ENCODE results near the gene CCDC146.
"Not testable (repeated sequence)": the region's sequence is repeated elsewhere in the genome, so short reads cannot be mapped to it uniquely, and the experiment has no call there.

Gene CCDC146, protein sequence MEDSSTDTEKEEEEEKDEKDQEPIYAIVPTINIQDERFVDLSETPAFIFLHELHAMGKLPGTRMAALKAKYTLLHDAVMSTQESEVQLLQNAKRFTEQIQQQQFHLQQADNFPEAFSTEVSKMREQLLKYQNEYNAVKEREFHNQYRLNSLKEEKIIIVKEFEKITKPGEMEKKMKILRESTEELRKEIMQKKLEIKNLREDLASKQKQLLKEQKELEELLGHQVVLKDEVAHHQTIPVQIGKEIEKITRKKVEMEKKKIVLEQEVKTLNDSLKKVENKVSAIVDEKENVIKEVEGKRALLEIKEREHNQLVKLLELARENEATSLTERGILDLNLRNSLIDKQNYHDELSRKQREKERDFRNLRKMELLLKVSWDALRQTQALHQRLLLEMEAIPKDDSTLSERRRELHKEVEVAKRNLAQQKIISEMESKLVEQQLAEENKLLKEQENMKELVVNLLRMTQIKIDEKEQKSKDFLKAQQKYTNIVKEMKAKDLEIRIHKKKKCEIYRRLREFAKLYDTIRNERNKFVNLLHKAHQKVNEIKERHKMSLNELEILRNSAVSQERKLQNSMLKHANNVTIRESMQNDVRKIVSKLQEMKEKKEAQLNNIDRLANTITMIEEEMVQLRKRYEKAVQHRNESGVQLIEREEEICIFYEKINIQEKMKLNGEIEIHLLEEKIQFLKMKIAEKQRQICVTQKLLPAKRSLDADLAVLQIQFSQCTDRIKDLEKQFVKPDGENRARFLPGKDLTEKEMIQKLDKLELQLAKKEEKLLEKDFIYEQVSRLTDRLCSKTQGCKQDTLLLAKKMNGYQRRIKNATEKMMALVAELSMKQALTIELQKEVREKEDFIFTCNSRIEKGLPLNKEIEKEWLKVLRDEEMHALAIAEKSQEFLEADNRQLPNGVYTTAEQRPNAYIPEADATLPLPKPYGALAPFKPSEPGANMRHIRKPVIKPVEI

DNA sequence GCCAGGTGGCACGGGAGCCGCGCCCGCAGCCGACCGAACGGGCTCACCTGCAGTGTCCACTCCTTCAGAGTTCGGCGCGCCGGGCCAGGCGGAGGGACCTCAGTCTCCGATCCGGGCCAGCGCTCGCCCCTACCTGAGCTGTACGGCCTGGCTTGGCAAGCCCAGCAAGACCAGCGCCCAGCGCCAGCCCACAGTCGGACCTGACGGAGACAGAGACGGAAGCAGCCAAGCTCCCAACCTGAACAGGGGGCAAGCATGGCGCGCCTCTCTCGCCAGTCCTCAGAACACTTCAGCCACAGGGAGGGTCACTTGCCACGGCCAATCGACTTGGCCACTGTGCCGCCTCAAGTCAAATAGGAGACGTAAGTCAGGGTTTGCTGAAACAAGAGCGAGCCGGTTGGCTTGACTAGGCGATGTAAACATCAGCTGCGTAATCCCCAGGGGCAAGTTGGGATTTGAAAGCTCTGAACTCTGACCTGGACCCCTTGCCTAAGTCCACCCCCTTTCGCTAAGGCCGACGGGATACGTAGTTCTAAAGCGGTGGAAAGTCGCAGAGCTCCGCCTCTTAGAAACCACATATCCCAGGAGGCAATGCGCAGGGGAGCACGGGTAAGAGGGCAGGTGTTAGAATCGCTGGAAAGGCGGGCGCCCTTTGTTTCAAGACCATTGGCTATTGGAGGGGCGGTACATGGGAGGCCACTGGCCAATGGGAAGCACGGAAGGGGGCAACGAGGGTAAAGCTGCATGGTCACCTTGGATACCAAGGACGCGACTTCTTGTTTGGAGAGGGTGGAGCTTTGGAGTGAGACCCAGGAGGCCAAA, at the start of gene CCDC146:
Gene CCDC146, plus strand, starts transcription at position 756 of the 822 bp plus-strand sequence. CDS start 45,054 bp downstream, outside the sequence.
- DNase-seq (ENCODE audit: extremely low read depth, insufficient read length), result peak; percentile 88
- H3K27me3 ChIP-seq (replicated peaks; ENCODE audit: control insufficient read depth, insufficient read depth, low read length); H3K36me3 ChIP-seq (ENCODE audit: control insufficient read depth, insufficient read depth, low read length): not testable (repeated sequence)
- H3K4me3 ChIP-seq (replicated peaks; ENCODE audit: low read depth, low read length), result peak within 1 kb of the TSS; percentile 87

DNA sequence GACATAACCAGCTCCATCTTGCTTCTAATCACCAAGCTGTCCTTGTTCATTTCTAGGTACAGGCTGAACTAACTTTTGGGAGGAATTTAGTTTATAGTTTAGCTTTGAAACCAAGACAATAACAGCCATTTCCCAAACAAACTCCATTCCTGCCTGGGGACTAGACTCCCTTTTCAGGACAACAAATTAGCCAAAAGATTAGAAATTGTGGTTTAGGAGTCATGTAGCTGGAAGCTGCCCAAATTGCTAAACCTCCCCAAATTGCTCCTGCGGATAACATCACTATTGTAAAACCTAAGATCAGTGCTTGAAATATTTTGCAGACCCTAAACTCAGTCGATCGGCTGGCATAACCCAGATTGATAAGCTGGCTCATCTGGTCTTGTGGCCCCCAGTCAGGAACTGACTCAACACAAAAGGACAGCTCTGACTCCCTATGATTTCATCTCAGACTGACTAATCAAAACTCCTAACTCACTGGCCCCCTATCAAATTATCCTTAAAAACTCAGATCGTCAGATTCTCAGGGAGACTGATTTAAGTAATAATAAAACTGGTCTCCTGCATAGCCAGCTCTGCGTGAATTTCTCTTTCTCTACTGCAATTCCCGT, 47.5 kb upstream of the CCDC146 start:
- not testable (repeated sequence) for DNase-seq (ENCODE audit: extremely low read depth, insufficient read length); H3K4me3 ChIP-seq (replicated peaks; ENCODE audit: low read depth, low read length); H3K36me3 ChIP-seq (ENCODE audit: control insufficient read depth, insufficient read depth, low read length); H3K27me3 ChIP-seq (replicated peaks; ENCODE audit: control insufficient read depth, insufficient read depth, low read length)

DNA sequence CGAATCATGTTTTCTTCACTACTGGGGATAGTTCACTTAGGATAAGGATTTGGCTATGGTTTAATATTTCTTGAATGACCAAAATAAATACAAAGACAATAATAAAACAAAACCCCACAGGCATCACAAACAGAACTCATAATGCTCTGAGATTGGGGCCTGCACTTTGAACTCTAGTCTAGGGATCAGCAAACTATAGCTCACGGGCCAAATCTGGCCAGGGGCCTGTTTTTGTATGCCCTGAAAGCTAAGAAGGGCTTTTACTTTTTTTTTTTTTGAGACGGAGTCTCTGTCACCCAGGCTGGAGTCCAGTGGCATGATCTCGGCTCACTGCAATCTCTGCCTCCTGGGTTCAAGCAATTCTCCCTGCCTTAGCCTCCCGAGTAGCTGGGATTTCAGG, 45.4 kb upstream of the CCDC146 start:
- not testable (repeated sequence) for H3K36me3 ChIP-seq (ENCODE audit: control insufficient read depth, insufficient read depth, low read length); DNase-seq (ENCODE audit: extremely low read depth, insufficient read length); H3K27me3 ChIP-seq (replicated peaks; ENCODE audit: control insufficient read depth, insufficient read depth, low read length)

DNA sequence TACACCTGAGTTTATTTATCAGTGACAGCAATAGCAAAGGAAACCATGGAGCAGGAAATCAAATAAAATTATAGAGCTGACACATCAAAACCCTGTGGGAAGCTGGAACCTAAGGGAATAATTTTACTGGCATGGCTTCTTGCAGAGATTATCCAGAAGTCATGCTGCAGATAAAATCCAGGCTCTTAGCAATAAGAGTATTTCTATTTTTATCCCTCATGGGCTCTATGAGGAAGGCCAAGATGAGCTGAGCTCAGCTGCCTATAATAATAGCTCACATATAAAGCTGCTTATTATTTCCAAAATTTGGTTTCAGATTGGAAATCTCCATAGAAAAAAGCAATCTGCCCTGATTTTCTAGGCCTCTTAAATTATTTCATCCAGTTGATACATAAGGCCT, 43.3 kb upstream of the CCDC146 start:
- not testable (repeated sequence) for H3K4me3 ChIP-seq (replicated peaks; ENCODE audit: low read depth, low read length); H3K36me3 ChIP-seq (ENCODE audit: control insufficient read depth, insufficient read depth, low read length); H3K27me3 ChIP-seq (replicated peaks; ENCODE audit: control insufficient read depth, insufficient read depth, low read length); DNase-seq (ENCODE audit: extremely low read depth, insufficient read length)

More for the DNA sequence above, 45.4 kb upstream of the CCDC146 start:
- H3K4me3 ChIP-seq (replicated peaks; ENCODE audit: low read depth, low read length), result not testable (repeated sequence)

DNA sequence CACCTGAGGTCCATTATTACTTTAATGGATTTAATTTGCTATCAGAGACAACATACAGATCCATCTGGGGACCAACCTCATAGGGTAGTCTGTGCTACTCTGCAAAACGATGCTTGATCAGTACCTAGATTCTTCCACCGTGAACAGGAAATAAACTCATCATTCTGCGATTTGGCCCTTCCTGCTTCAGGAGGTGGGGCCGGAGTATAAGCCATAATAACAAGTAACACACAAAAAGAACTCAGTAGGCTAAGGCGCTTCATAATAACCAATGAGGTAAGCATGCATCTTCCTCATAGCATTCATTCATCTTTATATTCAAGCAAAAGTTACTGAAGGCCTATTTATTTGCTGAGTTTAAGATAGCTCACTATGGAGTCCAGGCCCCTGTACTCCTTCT, 42.8 kb upstream of the CCDC146 start:
- not testable (repeated sequence) for H3K27me3 ChIP-seq (replicated peaks; ENCODE audit: control insufficient read depth, insufficient read depth, low read length); DNase-seq (ENCODE audit: extremely low read depth, insufficient read length); H3K4me3 ChIP-seq (replicated peaks; ENCODE audit: low read depth, low read length); H3K36me3 ChIP-seq (ENCODE audit: control insufficient read depth, insufficient read depth, low read length)

DNA sequence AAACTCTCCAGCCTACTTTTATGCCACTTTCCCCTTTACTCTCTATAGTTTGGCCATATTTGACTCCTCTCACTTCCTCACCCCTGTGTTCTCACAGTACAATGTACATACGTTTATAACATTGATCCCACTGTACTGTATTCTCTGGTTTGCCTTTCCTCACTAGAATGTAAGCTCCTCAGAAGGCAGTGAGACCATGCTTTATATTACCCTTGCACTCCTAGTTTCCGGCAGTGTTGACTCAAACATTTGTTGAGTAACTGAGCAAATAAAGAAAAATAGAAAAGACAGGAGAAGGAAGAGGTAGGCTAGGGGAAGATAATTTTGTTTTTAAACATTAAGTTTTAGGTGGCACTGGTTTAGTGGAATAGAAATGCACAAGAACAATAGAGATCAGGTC, 42.2 kb upstream of the CCDC146 start:
- not testable (repeated sequence) for DNase-seq (ENCODE audit: extremely low read depth, insufficient read length)

DNA sequence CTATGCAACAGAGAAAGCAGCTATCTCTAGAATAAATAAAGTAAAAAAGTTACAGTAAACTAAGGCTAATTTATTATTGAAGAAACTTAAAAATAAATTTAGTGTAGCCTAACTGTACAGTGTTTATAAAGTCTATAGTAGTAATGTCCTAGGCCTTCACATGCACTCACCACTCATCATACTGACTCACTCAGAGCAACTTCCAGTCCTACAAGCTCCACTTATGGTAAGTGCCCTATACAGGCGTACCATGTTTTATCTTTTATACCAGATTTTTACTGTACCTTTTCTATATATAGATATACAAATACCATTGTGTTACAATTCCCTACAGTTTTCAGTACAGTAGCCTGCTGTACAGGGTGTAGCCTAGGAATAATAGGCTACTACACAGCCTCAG, 40.2 kb upstream of the CCDC146 start:
- not testable (repeated sequence) for H3K36me3 ChIP-seq (ENCODE audit: control insufficient read depth, insufficient read depth, low read length); H3K27me3 ChIP-seq (replicated peaks; ENCODE audit: control insufficient read depth, insufficient read depth, low read length); H3K4me3 ChIP-seq (replicated peaks; ENCODE audit: low read depth, low read length); DNase-seq (ENCODE audit: extremely low read depth, insufficient read length)

More for the DNA sequence above, 42.2 kb upstream of the CCDC146 start:
- not testable (repeated sequence) for H3K36me3 ChIP-seq (ENCODE audit: control insufficient read depth, insufficient read depth, low read length); H3K27me3 ChIP-seq (replicated peaks; ENCODE audit: control insufficient read depth, insufficient read depth, low read length); H3K4me3 ChIP-seq (replicated peaks; ENCODE audit: low read depth, low read length)

DNA sequence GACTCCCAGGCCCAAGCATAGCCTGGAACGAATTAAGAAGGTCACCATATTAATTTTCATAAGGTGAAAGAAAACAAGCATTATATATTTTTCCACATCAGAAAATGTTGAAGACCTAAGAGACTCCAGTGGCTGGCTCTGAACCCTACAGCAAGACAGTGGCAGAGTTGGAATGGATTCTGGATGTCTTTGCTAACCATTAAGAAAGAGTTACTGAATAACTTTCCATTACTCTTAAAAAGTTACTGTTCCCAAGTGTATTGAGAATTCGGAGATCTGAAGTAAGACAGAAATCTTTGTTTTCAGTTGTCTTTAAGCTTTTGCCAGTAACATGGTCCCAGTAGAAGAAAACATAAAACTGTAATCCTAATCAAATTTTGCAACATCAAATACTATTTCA, 30.1 kb upstream of the CCDC146 start:
- not testable (repeated sequence) for H3K4me3 ChIP-seq (replicated peaks; ENCODE audit: low read depth, low read length); H3K27me3 ChIP-seq (replicated peaks; ENCODE audit: control insufficient read depth, insufficient read depth, low read length); DNase-seq (ENCODE audit: extremely low read depth, insufficient read length); H3K36me3 ChIP-seq (ENCODE audit: control insufficient read depth, insufficient read depth, low read length)

DNA sequence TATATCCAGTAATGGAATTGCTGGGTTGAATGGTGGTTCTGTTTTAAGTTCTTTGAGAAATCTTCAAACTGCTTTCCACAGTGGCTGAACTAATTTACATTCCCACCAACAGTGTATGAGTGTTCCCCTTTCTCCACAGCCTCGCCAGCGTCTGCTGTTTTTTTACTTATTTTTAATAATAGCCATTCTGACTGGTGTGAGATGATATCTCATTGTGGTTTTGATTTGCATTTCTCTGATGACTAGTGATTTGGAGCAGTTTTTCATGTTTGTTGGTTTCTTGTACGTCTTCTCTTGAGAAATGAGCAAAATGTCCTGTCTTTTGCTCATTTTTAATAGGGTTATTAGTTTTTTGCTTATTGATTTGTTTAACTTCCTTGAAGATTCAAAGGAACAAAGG, 21.9 kb upstream of the CCDC146 start:
- H3K4me3 ChIP-seq (replicated peaks; ENCODE audit: low read depth, low read length); DNase-seq (ENCODE audit: extremely low read depth, insufficient read length); H3K36me3 ChIP-seq (ENCODE audit: control insufficient read depth, insufficient read depth, low read length); H3K27me3 ChIP-seq (replicated peaks; ENCODE audit: control insufficient read depth, insufficient read depth, low read length): not testable (repeated sequence)

DNA sequence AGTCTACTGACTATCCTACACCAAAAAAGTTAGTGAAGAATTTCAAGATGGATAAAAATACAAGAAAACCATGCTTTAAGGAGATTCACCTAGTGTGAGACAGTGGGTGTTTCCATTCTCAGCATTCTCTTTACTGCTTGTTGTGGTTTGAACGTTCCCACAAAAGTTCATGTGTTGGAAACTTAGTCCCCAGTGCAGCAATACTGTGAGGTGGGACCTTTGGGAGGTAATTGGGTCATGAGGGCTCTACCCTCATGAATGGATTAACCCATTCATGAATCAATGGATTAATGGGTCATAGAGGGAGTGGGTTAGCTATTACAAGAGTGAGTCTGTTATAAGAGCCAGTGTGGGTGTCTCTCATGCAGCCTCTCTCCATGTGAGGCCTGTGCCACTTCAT, 21.2 kb upstream of the CCDC146 start:
- H3K36me3 ChIP-seq (ENCODE audit: control insufficient read depth, insufficient read depth, low read length); DNase-seq (ENCODE audit: extremely low read depth, insufficient read length); H3K4me3 ChIP-seq (replicated peaks; ENCODE audit: low read depth, low read length); H3K27me3 ChIP-seq (replicated peaks; ENCODE audit: control insufficient read depth, insufficient read depth, low read length): not testable (repeated sequence)

DNA sequence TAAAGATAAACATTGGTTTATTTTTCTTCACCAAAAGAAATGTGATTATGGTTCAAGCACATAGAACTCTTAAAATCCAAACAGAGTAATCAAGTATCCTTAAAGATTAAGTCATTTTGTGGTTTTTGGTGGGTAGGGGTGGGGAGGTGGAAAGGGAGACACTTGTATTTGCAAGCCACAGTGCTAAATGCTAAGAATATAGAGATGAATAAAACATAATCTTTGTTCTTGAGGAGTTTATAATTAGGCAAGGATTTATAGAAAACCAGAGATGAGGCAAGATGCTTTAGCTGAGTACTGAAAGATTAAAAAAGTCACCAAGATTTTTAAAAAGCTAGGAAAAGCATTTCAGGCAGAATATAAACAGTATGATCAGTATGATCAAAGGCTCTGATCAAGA, 19.7 kb upstream of the CCDC146 start:
- not testable (repeated sequence) for H3K36me3 ChIP-seq (ENCODE audit: control insufficient read depth, insufficient read depth, low read length); DNase-seq (ENCODE audit: extremely low read depth, insufficient read length); H3K4me3 ChIP-seq (replicated peaks; ENCODE audit: low read depth, low read length); H3K27me3 ChIP-seq (replicated peaks; ENCODE audit: control insufficient read depth, insufficient read depth, low read length)

DNA sequence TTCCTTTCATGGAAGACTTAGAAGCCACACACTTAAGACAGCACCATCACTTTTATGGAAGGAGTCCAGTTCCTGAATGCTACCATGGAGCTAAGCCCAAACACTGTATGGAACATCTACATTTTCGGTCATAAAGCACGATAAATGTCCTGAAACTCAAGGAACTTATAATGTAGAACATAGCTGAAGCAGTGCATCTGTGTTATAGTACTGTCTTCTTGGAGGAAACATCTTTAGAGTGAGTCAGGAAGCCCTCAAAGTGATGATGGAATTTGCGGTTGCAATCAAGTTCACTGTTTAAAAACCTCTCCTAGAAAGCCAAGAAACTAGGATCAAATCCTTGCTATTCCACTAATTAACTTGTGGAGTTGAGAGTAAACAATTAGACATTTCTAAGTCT, 16.5 kb upstream of the CCDC146 start:
- not testable (repeated sequence) for H3K4me3 ChIP-seq (replicated peaks; ENCODE audit: low read depth, low read length); DNase-seq (ENCODE audit: extremely low read depth, insufficient read length); H3K36me3 ChIP-seq (ENCODE audit: control insufficient read depth, insufficient read depth, low read length); H3K27me3 ChIP-seq (replicated peaks; ENCODE audit: control insufficient read depth, insufficient read depth, low read length)

DNA sequence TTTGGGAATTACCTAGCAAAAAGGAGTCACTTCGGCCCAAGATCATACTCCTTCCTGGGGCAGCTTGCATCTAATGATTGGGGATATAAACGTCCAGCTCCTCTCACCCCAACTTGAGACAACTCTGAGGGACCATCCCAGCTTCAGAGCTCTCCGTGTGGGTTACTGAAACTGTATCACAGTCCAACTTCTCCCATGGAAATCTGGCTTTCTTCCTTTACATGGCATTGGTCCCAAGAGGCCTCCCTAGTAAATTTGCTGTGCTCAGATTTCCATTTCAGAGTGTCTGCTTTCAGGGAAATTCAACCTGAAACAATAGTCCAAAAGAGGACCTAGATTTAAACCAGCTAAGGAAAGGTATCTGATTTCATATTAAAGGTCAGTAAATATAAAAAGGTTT, 14.8 kb upstream of the CCDC146 start:
- not testable (repeated sequence) for H3K36me3 ChIP-seq (ENCODE audit: control insufficient read depth, insufficient read depth, low read length); H3K27me3 ChIP-seq (replicated peaks; ENCODE audit: control insufficient read depth, insufficient read depth, low read length); H3K4me3 ChIP-seq (replicated peaks; ENCODE audit: low read depth, low read length); DNase-seq (ENCODE audit: extremely low read depth, insufficient read length)

Measured in GM06990 (cell line).